ENCODE data around the gene FFAR2.

- no peak for TF ChIP-seq POLR2A (IDR thresholded peaks at IDR 0.05; ENCODE audit: low read depth, low read length)
- TF ChIP-seq EZH2 (IDR thresholded peaks at IDR 0.05; ENCODE audit: borderline replicate concordance, low read depth, low read length, severe bottlenecking), result no peak
- no peak for TF ChIP-seq JUN (IDR thresholded peaks at IDR 0.05; ENCODE audit: borderline replicate concordance, insufficient read depth, insufficient read length, low read depth)
- TF ChIP-seq FOS (IDR thresholded peaks at IDR 0.05; ENCODE audit: borderline replicate concordance, insufficient read depth, low read length), result no peak
- no peak for TF ChIP-seq CTCF (IDR thresholded peaks at IDR 0.05; ENCODE audit: extremely low read depth in 1 of 2, insufficient read depth in 1 of 2, low read depth in 1 of 2, low read length in 2 of 2)
- no peak for TF ChIP-seq POLR2AphosphoS5 (IDR thresholded peaks at IDR 0.05; ENCODE audit: insufficient read depth, low read depth, low read length)
Measured at GRCh38 chr19:35460608-35461007, 12.6 kb downstream of the FFAR2 start.
